Dermis microvascular lymphatic vessel endothelial cell (primary cell): ENCODE measurements around the gene TMEM52B. TPM values are rescaled to one million over a fixed set of nuclear protein-coding genes. Genes with fewer than 3 reads are reported as not detected.

Experiments
- total RNA-seq: library from RNA; depleted of rRNA; stranded (reverse); fragments of >200 nt; gene quantifications from 2 replicates; pipeline ENCODE4 v1.2.1, GENCODE V29; 2014

The TMEM52B gene
- total RNA-seq, 1 donor from 2014 or later: not detected

Other genes with a start within 250 kb of the TMEM52B start
- not detected in 2 replicates for gene CLEC2A, start 246.7 kb upstream of the TMEM52B start, total RNA-seq
- not detected in 2 replicates for gene CLEC12A, start 207.6 kb upstream of the TMEM52B start, total RNA-seq
- gene CLEC1B, start 179.9 kb upstream of the TMEM52B start, total RNA-seq: not detected in 2 replicates
- not detected in 2 replicates for gene CLEC12B, start 168.4 kb upstream of the TMEM52B start, total RNA-seq
- gene CLEC9A, start 148.3 kb upstream of the TMEM52B start, total RNA-seq: not detected in 2 replicates
- 12.1 and 14.9 TPM in 2 replicates for gene CLEC1A, start 80.0 kb upstream of the TMEM52B start, total RNA-seq
- gene CLEC7A, start 48.8 kb upstream of the TMEM52B start, total RNA-seq: 0.25 and 0.26 TPM in 2 replicates
- not detected in 2 replicates for gene OLR1, start 6.9 kb upstream of the TMEM52B start, total RNA-seq
- 51.3 and 123 TPM in 2 replicates for gene GABARAPL1, start 33.8 kb downstream of the TMEM52B start, total RNA-seq
- under 0.01 and 0.13 TPM in 2 replicates for gene KLRD1, start 128.8 kb downstream of the TMEM52B start, total RNA-seq
- not detected in 2 replicates for gene KLRK1, start 211.0 kb downstream of the TMEM52B start, total RNA-seq
- not detected in 2 replicates for gene KLRC4, start 230.7 kb downstream of the TMEM52B start, total RNA-seq
- not detected in 2 replicates for gene KLRC3, start 241.6 kb downstream of the TMEM52B start, total RNA-seq